MG63 (cell line): ENCODE data around the gene MYL12A. TPM values are rescaled to one million over a fixed set of nuclear protein-coding genes. Genes with fewer than 3 reads are reported as not detected.
"Not testable (repeated sequence)": the region's sequence is repeated elsewhere in the genome, so short reads cannot be mapped to it uniquely, and the experiment has no call there.

Source experiments
- DNase-seq: peaks from one replicate; pipeline ENCODE4 v3.0.0-alpha.2; 2020
- H3K27me3 ChIP-seq: fragments of 250-450 bp; sonication (Bioruptor Pico); 2 replicates; pipeline ENCODE4 v1.5.1; 2020; ENCODE audit warnings: mild to moderate bottlenecking, moderate library complexity
- H3K36me3 ChIP-seq: fragments of 250-450 bp; sonication (Bioruptor Pico); 2 replicates; pipeline ENCODE4 v1.5.1; 2020; ENCODE audit warnings: mild to moderate bottlenecking, moderate library complexity
- H3K4me3 ChIP-seq: fragments of 250-450 bp; sonication (Bioruptor Pico); 2 replicates; pipeline ENCODE4 v1.5.1; 2020; ENCODE audit warnings: mild to moderate bottlenecking, moderate library complexity
- H3K9me3 ChIP-seq: fragments of 250-450 bp; sonication (Bioruptor Pico); 2 replicates; pipeline ENCODE4 v1.5.1; 2020; ENCODE audit warnings: mild to moderate bottlenecking, moderate library complexity
- total RNA-seq: library from RNA; depleted of rRNA; stranded (reverse); fragments of >200 nt; shearing (Covaris generic); gene quantifications from 2 replicates; pipeline ENCODE4 v1.2.3, GENCODE V29; 2014; ENCODE audit warnings: low replicate concordance

MYL12A gene
- total RNA-seq, 1 experiment from 2014 or later, result 1,020 TPM

GRCh38 chr18:3262234-3263131 lies 14.9 kb downstream of the MYL12A start:
- H3K9me3 ChIP-seq, result no peaks in the 10 kb centered on the region
- H3K27me3 ChIP-seq, result no peaks in the 10 kb centered on the region
- H3K36me3 ChIP-seq, result peaks cover 32% of the 10 kb centered on the region
- no peak for DNase-seq
- H3K4me3 ChIP-seq, result peak overlapping the region; percentile 83

- DNase-seq, result no peak
- H3K27me3 ChIP-seq, result no peaks in the 10 kb centered on the region
- no peaks in the 10 kb centered on the region for H3K9me3 ChIP-seq
- peak overlapping the region; percentile 83 for H3K4me3 ChIP-seq
- H3K36me3 ChIP-seq, result peaks cover 25% of the 10 kb centered on the region
Observed at GRCh38 chr18:3263132-3263700, 15.6 kb downstream of the MYL12A start.

- DNase-seq, result no peak
- H3K36me3 ChIP-seq, result peaks cover 15% of the 10 kb centered on the region
- no peaks in the 10 kb centered on the region for H3K9me3 ChIP-seq
- H3K4me3 ChIP-seq, result peak overlapping the region; percentile 83
- no peaks in the 10 kb centered on the region for H3K27me3 ChIP-seq
Observed at GRCh38 chr18:3264362-3264761, 16.8 kb downstream of the MYL12A start.

GRCh38 chr18:3265564-3266033 lies 18.0 kb downstream of the MYL12A start:
- no peaks in the 10 kb centered on the region for H3K9me3 ChIP-seq
- DNase-seq, result no peak
- H3K27me3 ChIP-seq, result no peaks in the 10 kb centered on the region
- no peak overlapping the region for H3K4me3 ChIP-seq
- peaks cover 12% of the 10 kb centered on the region for H3K36me3 ChIP-seq

GRCh38 chr18:3266062-3266608 lies 18.5 kb downstream of the MYL12A start:
- peaks cover 14% of the 10 kb centered on the region for H3K36me3 ChIP-seq
- H3K27me3 ChIP-seq, result no peaks in the 10 kb centered on the region
- no peaks in the 10 kb centered on the region for H3K9me3 ChIP-seq
- no peak overlapping the region for H3K4me3 ChIP-seq
- DNase-seq, result no peak

GRCh38 chr18:3268306-3268705 lies 20.7 kb downstream of the MYL12A start:
- no peak for DNase-seq
- H3K9me3 ChIP-seq, result no peaks in the 10 kb centered on the region
- no peak overlapping the region for H3K4me3 ChIP-seq
- no peaks in the 10 kb centered on the region for H3K27me3 ChIP-seq
- H3K36me3 ChIP-seq, result peaks cover 17% of the 10 kb centered on the region

- no peak for DNase-seq
- Histone ChIP-seq H3K4me3 (no peak overlapping the region), H3K27me3 (no peaks in the 10 kb centered on the region), H3K36me3 (peaks cover 25% of the 10 kb centered on the region), H3K9me3 (no peaks in the 10 kb centered on the region)
Observed at GRCh38 chr18:3269241-3269913, 21.8 kb downstream of the MYL12A start.

- no peak overlapping the region for H3K4me3 ChIP-seq
- DNase-seq, result no peak
- H3K9me3 ChIP-seq, result no peaks in the 10 kb centered on the region
- H3K36me3 ChIP-seq, result peaks cover 26% of the 10 kb centered on the region
- no peaks in the 10 kb centered on the region for H3K27me3 ChIP-seq
Observed at GRCh38 chr18:3269914-3270299, 22.3 kb downstream of the MYL12A start.

GRCh38 chr18:3273042-3273441 lies 25.4 kb downstream of the MYL12A start:
- Histone ChIP-seq H3K4me3 (no peak overlapping the region), H3K36me3 (peaks cover 51% of the 10 kb centered on the region), H3K27me3 (no peaks in the 10 kb centered on the region), H3K9me3 (no peaks in the 10 kb centered on the region)
- no peak for DNase-seq

- H3K9me3 ChIP-seq, DNase-seq, H3K4me3 ChIP-seq, H3K27me3 ChIP-seq: not testable (repeated sequence)
- H3K36me3 ChIP-seq, result peaks cover 61% of the 10 kb centered on the region
Observed at GRCh38 chr18:3277643-3278213, 30.1 kb downstream of the MYL12A start.

GRCh38 chr18:3279201-3280185 lies 31.9 kb downstream of the MYL12A start:
- H3K9me3 ChIP-seq, result no peaks in the 10 kb centered on the region
- DNase-seq, result no peak
- no peak overlapping the region for H3K4me3 ChIP-seq
- H3K36me3 ChIP-seq, result peaks cover 46% of the 10 kb centered on the region
- no peaks in the 10 kb centered on the region for H3K27me3 ChIP-seq

- Histone ChIP-seq H3K27me3 (no peaks in the 10 kb centered on the region), H3K9me3 (no peaks in the 10 kb centered on the region), H3K4me3 (no peak overlapping the region), H3K36me3 (peaks cover 24% of the 10 kb centered on the region)
- no peak for DNase-seq
Observed at GRCh38 chr18:3281456-3282400, 34.1 kb downstream of the MYL12A start.

- no peaks in the 10 kb centered on the region for H3K9me3 ChIP-seq
- DNase-seq, result no peak
- H3K27me3 ChIP-seq, result no peaks in the 10 kb centered on the region
- no peak overlapping the region for H3K4me3 ChIP-seq
- peaks cover 9% of the 10 kb centered on the region for H3K36me3 ChIP-seq
Observed at GRCh38 chr18:3283253-3283863, 35.8 kb downstream of the MYL12A start.

GRCh38 chr18:3283908-3284307 lies 36.3 kb downstream of the MYL12A start:
- DNase-seq, result no peak
- no peaks in the 10 kb centered on the region for H3K9me3 ChIP-seq
- no peak overlapping the region for H3K4me3 ChIP-seq
- H3K27me3 ChIP-seq, result no peaks in the 10 kb centered on the region
- H3K36me3 ChIP-seq, result peaks cover 3% of the 10 kb centered on the region; the same call in 1 of the 2 replicates
